ENCODE measurements around the gene DUSP28. TPM values are rescaled to one million over a fixed set of nuclear protein-coding genes. Genes with fewer than 3 reads are reported as not detected.

The DUSP28 gene
- total and polyA plus RNA-seq, 2 of the 13 experiments (the other 11 are each of a cell fraction or from before 2014, with no cell fraction given): 5.2 to 8.6 TPM

DNA sequence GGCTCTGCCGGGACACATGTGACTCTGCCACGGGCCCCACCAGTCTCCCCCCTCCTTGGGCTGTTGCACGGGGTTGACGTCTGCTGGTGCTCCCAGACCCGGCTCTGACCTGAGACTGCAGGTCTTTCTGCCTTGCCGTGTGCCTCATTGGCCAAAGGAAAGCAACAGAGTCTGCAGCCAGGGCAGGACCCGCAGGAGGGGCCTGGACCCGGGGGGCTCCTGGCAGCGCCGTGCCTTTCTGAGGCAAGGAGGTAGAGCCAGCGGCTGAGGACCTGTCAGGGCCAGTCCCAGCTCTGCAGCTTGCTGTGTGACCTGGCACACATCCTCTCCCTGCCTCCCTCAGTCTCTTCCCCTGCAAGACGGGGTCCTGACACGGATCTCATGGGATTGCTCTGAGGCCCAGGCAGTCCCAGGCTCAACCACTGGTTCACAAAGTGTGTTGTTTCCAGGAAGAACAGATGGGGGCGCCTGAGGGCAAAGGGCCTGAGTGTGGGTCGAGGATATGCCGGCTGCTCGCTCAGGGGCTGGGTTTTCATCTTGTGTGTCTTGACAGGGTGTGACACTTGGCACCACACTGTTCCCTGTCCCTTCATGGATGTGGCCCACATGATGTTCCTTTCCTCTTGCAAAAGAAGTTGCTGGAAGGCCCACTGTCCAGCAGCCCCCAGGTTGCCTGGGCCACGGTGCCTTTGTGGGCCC, 35.4 kb downstream of the DUSP28 start (continued):
- TF ChIP-seq ZNF264 (CRISPR knock-in tag; IDR thresholded peaks at IDR 0.05) (no peak), ERF (CRISPR knock-in tag; IDR thresholded peaks at IDR 0.05) (no peak), LRRFIP1 (CRISPR knock-in tag; conservative IDR thresholded peaks at IDR 0.05) (no peak), ZNF460 (CRISPR knock-in tag; IDR thresholded peaks at IDR 0.05; ENCODE audit: borderline replicate concordance) (no peak), DNMT3B (CRISPR knock-in tag; conservative IDR thresholded peaks at IDR 0.05) (no peak), ZNF317 (CRISPR knock-in tag; IDR thresholded peaks at IDR 0.05) (0 out of 2 replicates have a peak, but pooled peaks have one; percentile 56), DPF2 (CRISPR knock-in tag; IDR thresholded peaks at IDR 0.05; ENCODE audit: borderline replicate concordance, low read depth) (no peak), TAF15 (IDR thresholded peaks at IDR 0.05; ENCODE audit: low read depth, low read length, poor library complexity, severe bottlenecking) (no peak), JARID2 (CRISPR knock-in tag; IDR thresholded peaks at IDR 0.05; ENCODE audit: insufficient replicate concordance) (no peak), ZNF562 (CRISPR knock-in tag; IDR thresholded peaks at IDR 0.05; ENCODE audit: borderline replicate concordance) (no peak), PREB (CRISPR knock-in tag; IDR thresholded peaks at IDR 0.05) (no peak), NBN (conservative IDR thresholded peaks at IDR 0.05) (no peak), ZBTB33 (CRISPR knock-in tag; IDR thresholded peaks at IDR 0.05) (no peak), ZFY (CRISPR knock-in tag; IDR thresholded peaks at IDR 0.05) (peak; percentile 45; the same call in 1 of the 2 replicates), AGO1 (IDR thresholded peaks at IDR 0.05; ENCODE audit: low read depth, low read length, poor library complexity, severe bottlenecking) (no peak), FOXM1 (CRISPR knock-in tag; IDR thresholded peaks at IDR 0.05) (no peak)
- TF ChIP-seq, protein P1, sequence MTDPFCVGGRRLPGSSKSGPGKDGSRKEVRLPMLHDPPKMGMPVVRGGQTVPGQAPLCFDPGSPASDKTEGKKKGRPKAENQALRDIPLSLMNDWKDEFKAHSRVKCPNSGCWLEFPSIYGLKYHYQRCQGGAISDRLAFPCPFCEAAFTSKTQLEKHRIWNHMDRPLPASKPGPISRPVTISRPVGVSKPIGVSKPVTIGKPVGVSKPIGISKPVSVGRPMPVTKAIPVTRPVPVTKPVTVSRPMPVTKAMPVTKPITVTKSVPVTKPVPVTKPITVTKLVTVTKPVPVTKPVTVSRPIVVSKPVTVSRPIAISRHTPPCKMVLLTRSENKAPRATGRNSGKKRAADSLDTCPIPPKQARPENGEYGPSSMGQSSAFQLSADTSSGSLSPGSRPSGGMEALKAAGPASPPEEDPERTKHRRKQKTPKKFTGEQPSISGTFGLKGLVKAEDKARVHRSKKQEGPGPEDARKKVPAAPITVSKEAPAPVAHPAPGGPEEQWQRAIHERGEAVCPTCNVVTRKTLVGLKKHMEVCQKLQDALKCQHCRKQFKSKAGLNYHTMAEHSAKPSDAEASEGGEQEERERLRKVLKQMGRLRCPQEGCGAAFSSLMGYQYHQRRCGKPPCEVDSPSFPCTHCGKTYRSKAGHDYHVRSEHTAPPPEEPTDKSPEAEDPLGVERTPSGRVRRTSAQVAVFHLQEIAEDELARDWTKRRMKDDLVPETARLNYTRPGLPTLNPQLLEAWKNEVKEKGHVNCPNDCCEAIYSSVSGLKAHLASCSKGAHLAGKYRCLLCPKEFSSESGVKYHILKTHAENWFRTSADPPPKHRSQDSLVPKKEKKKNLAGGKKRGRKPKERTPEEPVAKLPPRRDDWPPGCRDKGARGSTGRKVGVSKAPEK (CRISPR knock-in tag; IDR thresholded peaks at IDR 0.05; ENCODE audit: borderline replicate concordance): no peak
